Stimulated activated CD8-positive, alpha-beta memory T cell treated with anti-CD3 and anti-CD28 coated beads, Interleukin-15, amount 100 ng/mL, for 1 hour (primary cell): ENCODE results near the gene SP5.
"Not testable (repeated sequence)": the region's sequence is repeated elsewhere in the genome, so short reads cannot be mapped to it uniquely, and the experiment has no call there.

ENCODE experiments used
- DNase-seq: peaks from one replicate; pipeline ENCODE4 v3.0.0-alpha.2; 2020; ENCODE audit warnings: low read depth

The SP5 gene

DNA sequence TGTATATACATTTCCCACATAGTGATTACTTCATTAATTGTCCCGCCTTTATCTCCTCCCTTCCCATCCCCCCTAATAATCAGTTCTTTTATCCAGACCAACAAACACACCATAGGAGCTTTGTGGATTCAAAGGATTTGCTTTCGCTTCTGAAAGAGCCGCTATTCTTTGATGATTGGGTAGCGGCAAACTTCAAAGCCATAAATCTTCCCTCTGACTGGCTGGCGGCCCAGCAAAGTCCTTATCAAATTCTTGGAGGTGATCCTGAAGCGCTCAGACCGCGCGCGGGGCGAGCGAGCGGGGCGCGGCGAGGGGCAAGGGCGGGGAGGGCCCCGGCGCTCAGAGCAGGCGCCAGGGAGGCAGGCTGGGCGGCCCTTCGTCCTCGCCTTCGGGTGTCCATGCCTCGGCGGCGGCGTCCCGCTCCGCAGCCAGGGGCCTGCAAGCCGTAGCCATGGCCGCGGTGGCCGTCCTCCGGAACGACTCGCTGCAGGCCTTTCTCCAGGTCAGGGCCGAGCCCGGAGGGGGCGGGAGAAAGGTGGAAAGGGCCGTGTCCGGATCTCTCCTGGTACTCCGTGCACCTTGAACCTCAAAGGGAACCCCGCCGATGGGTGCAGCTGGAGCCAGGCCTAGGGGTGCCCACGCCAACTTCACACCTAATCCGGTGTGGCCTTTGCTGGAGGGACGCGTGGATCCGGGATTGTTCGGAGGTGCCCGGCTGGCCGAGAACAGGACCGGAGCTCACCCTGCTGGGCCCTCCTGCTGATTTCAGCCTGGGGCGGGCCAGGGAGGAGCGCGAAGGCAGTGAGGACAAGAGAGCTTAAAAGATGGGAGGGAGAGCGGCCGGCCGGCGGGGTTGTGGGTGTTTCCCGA lies at the start of gene SP5:
Gene SP5, plus strand, starts transcription at position 276 of the 870 bp plus-strand sequence. Its CDS starts 176 bp downstream, at position 452.
- DNase-seq = no peak

DNA sequence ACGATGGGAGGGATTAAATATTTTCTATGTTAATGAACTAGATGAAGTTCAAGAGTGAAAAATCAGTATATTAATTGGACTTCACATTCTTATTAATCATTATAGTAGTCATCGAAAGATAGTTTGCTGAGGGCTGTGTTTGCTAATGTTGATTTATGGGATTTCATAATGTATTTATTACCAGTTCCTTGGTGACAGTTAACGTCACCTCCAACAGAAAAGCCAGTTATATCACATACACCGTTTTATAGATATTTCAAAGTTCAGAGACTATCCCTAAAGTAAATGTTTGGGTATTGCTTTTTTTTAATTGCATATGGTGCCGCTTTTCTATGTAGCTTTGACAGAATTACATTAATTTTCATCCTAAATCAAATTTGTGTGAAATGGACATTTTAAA lies 49.4 kb upstream of the SP5 start:
- DNase-seq = no peak

DNA sequence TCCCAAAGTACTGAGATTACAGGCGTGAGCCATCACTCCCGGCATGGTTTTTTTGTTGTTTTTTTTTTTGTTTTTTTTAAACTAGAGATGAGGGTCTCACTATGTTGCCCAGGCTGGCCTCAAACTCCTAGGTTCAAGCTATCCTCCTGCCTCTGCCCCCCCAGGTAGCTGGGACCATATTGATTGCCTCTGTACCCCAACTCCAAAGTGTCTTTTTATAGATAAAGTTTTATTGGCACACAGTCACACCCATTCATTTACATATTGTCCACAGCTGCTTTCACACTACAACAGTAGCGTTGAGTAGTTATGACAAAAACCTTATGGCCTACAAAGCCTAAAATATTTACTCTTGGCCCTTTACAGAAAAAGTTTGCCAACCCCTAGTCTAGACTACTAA lies 45.2 kb upstream of the SP5 start:
- no peak for DNase-seq

DNA sequence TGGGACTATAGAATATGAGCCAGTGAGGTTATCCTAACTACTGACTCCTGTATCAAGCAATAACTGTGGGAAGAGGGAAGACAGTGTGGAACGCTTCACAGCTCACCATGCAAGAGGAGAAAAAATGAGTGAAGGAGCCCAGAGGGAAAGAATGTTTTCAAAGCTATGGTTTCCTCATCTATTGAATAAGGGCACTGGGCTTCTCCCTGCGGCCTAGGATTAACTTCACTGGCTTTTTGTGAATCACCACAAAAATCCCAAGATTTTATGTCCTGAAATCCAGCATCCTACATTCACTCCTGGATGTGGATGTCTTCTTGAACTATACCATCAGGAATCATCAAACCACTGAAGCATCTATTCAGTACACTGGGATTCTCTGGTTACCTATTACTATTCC lies 44.5 kb upstream of the SP5 start:
- no peak for DNase-seq

DNA sequence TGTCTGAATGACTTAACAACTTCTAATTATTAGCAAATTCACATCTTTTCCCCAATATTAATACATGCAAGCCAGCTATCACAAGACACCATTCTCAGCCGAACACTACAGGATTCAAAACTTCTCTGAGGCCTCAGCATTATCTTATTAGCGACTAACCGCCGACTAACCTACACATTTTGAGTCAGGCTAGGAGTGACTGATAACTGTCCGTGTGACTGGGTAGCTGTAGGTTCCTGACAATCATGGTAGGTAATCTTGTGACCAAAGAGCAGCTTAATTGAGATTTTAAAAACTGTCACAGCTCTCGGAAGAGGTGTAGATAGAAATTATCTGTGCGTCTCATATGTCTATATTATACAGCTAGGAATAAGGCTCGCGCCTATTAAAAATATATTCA lies 44.1 kb upstream of the SP5 start:
- DNase-seq = no peak

DNA sequence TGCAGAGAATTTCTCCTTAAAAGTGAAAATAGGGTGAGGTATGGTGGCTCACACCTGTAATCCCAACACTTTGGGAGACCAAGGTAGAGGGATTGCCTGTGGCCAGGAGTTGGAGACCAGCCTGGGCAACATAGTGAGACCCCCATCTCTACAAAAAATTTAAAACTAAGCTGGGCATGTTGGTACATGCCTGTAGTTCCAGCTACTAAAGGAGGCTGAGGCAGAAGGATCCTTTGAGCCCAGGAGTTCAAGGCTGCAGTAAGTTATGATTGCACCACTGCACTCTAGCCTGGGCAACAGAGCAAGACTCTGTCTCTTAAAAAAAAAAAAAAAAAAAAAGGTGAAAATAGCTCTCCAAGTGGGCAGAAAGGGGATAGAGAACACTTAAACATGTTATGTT lies 40.9 kb upstream of the SP5 start:
- not testable (repeated sequence) for DNase-seq

DNA sequence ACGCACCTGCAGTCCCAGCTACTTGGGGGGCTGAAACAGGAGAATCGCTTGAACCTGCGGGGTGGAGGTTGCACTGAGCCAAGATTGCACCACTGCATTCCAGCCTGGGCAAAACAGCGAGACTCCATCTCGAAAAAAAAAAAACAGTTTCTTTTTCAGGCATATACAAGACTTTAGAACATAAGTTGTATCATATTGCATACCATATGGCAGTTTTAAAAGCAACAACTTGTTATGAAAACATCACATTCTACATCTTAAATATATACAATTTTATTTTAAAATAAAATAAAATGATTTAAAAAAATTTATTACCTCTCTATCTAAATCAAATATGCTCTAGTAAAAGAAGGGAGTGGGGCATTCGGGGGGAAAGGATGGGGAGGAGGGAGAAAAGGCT lies 39.4 kb upstream of the SP5 start:
- DNase-seq = no peak

DNA sequence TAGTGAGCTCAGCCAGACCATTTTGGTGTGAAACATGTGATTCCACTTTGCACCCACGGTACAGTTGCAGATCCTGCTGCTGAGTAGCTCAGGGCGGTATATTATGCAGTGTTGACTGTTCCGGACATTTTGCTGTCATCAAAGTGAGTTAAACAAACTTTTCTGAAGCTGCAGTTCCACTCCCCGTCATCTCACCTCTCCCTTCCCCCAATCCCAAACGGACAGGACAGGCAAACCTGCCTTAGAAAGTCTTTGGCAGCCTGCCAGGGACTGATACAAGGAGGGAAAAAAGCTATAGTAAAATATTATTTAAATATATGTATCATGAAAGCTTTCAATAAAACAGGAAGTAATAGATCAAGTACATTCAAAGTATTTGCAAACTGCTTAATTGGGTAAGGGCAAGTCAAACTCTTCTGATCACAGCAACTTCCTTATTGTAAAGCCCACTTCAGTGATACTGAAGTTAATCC lies 35.5 kb upstream of the SP5 start:
- no peak for DNase-seq

DNA sequence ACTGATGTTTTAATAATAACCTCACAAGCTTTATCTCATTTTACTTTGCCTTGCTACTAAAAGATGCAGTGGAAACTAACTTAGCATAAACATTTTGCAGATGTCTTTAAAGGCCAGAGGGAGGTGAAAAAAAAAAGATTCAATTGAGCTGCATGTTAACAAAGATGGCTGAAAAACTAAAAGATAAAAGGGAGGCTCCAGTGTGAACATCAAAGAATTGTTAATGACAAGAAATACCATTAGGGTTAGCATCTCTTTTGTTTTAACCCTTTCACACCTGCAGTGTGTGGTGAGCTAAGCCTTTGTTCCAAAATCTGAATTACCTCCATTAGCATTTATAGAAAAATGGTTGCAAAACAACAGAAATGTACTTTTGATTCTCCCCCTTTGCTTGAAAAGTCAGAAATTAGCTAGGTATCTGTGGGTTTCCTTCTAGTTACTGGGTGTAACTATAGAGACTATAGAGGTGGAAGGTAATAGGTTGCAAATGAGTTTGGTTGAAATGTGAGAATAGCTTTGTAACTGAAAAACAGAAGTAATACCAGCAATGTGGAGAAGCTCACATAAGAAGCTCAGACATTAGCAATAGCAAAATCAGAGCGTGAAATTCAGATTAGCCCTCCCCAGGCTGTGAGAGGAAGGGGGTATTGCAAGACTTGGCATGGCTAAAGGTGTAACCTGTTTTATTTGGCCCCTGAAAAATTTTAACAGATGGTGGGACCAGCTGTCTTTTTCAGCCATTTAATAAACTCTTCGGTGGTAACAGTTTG lies 34.8 kb upstream of the SP5 start:
- no peak for DNase-seq

DNA sequence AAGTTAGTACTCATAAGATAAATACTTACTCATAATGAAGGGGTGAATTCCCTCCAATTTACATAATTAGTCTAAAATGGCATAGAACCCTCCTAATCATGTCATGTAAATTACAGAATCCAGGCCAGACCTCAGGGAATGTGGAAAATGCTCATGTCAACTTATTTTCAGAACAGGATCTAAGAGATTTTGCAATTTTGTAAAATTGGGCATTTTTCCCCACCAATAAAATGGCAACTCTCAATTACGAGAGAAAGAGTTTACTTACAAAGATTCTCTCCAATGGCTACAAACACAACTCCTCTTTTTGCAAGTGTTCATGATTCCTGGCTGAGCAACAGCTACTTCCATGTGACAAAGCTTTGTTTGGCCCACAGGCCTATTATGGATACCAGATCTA lies 33.8 kb upstream of the SP5 start:
- no peak for DNase-seq

DNA sequence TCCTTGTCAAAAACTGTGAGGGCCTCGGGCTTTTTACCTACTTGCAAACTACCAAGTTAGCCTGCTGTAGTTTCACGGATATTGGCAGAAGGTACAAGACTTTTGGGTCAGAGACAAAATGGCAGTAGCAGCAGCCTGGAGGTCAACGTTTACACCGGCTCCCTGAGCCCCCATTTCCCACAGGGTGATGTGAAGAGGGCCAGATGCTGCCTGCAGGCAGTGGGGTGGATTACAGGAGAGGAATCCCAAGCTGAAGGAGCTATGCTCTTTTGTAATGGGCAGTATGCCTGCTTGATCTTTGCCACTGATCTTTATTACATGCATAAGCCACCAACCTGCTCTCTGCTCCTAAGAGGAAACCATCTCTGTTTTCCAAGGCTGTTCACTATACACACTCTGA lies 29.5 kb upstream of the SP5 start:
- no peak for DNase-seq

DNA sequence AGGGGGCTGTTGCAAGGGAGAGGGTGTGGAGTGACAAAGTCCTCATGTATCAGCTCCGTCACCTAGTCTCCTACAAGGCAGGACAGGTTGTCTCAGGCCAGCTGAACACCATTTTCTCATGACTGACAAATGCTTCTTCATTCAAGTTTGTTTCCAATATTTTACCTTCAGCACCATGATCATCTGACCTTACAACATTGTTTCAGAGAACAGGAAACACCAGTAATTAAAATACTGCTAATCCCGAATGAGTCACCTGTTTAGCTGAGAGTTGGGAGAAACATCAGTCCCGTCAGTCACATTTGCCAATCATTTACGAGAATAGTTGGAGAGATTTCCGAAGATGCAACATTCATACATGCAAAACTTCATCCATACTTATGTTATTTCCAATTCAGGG lies 25.7 kb upstream of the SP5 start:
- no peak for DNase-seq

DNA sequence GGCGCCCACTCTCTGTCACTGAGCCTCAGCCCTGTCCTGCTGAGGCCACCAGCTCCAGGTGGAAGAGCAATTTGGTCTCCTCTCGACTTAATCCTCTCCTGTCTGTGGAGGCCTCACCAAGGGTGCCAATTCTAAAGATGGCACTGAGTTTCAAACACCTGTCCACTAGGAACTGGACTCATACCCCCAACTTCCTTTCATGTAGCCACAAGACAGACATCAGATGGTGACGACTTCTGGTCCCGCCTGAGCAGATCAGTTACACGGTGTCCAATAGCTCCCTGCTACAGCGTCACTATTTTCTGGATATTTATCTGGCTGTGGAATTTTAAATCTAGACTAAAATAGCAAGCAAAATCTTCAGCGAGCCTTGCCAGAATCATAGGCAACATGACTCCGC lies 24.5 kb upstream of the SP5 start:
- no peak for DNase-seq

DNA sequence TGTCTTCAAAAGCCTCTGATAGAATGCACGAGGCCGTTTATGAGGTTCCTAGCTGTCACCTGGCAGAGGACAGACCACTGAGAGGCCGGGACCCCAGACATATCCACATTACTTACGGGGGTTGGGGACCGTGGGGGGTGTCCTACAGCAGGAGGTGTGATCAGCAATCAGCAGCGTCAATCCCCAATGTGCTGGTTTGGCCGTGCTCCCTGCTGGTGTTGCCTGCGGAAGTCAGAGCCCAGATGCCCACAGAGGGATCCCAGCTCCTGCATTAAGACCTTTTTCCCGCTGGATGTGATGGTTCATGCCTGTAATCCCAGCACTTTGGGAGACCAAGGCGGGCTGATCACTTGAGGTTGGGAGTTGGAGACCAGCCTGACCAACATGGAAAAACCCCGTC lies 20.8 kb upstream of the SP5 start:
- no peak for DNase-seq

DNA sequence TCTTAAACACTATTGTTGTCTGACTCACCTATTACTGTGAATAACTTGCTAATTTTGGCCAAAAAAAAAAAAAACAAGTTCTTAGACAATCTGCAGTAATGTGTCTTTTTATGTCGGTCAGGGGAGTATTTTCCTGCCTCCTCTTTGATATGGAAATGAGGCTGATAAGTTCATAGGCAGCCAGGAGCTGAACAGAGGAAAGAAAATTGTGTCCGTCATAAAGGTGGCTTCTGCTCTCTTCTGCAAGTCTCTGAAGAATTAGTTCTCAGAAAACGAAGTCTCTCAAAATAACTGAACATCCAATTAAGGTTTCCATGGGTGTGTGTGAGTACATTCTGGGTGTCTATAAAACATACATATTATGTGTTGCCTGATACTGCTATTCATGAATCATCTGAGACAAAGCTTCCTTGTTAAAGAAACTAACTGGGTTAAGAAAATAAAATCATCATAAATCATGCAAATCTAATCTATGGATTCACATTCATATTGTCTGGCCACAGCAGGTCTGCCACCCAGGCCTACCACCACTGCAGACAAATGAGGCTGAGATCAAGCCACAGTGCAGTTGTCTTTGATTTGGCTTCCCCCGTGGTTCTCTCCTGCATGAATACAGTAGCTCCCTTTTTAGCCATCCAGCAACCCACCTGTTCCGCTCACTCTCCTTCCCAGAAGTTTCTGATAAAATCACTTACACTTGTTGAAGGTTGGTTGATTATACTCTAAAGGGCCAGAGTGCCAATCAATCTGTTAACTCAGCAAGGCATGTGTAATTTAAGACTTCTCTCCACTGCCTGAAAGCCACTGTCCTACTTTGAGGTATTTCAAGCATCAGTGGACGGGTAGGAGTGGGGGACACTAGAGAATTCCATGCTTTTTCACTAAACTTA lies 19.4 kb upstream of the SP5 start:
- DNase-seq = no peak

DNA sequence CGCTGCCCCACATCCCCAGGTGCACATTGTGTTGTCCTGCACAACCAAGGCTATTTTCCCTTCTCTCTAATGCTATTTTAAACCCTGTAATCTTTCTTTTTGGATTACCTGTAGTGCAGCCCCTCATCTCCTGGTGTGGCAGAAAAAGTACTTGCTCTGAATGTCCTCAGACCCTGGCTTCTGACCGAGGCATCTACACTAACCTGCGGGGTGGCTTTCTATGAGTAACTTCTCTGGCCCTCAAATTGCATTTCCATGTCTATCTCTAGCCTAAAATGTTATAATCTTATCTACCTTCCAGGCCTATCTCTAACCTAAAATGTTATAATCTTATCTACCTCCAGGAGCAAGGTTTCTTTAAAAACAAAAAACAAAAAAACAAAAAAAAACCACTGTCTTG lies 18.2 kb upstream of the SP5 start:
- no peak for DNase-seq

DNA sequence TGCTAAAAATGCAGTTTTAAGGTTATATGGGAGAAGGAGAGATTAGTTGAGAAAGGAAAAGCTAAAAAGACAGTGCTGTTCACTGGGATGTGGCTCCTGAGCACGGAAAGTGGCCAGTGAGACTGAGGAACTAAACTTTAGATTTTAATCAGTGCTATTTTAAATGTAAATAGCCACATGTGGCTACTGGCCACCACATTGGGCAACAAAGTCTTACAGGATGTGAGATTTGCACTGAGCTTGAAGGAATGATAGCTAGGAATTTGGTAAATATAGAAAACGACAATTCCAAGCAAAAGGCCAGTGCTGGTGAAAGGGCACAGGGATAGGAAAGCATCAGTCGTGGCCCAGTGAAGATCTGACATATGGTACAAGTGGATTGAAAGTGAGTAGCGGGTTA lies 14.1 kb upstream of the SP5 start:
- no peak for DNase-seq

DNA sequence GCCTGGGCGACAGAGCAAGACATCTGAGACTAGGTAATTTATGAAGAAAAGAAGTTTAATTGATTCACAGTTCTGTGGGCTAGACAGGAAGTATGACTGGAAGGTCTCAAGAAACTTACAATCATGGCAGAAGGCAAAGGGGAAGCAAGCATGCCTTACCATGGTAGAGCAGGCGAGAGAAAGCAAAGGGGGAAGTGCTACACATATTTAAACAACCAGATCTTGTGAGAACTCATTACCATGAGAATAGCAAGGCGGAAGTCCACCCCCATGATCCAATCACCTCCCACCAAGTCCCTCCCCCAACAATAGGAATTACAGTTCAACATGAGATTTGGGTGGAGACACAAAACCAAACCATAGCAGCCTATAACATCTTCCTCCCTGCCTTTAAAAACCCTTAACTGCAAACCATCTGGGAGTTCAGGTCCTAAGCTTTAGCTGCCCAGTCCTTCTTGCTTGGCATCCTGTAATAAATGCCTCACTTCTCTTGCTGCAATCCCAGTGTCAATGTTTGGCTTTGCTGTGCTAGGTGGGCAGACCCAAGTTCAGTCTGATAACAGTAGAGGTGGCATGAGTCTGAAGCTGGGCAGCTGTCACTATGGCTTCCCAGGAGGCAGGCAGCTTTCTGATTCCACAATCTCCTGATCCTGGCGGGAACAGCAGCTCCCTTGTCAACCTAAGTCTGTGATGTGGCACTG lies 11.2 kb upstream of the SP5 start:
- no peak for DNase-seq

DNA sequence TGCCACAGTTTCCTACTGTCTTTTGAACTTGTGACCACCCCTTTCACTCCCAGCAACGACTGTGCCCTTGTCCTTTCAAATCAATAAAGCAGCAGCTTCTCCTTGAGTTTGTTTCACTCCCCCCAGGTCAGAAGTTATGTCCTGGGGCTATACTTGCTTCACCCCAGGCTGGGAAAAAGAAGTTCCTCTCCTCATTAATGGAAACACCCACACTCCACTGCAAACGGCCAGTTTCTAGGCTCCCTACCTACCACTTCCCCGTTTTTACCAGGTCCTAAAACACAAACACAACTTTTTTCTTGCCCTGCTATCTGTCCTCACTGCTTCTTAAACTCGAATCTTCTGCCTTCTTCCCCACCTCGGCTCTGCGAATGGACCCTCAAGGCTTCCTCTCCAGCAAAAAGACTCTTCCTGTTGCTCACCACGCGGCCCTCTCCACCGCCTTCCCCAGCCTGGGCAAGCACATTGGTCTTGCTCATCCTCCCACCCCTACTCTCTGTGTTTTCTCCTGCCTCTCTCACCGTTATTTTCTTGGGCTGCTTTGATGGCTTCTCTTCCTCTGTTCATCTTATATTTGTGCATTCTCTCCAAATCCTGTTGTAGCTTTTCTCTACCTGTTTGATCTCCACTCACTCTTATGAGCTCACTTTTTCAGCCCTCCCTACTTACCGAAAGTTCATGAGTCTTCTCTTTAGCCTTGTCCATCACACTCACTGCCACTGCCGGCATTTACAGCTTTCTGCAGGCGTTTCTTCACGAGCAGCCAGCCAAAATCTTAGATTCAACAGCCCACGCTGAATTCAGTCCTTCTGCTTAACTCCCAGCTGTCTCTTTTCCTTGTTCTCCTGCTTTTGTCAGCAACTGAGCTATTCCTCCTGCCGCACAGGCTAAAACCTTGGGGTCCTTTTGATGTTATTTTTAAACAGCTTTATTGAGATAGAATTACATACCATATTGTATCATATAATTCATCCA lies 7.0 kb upstream of the SP5 start:
- DNase-seq = no peak

DNA sequence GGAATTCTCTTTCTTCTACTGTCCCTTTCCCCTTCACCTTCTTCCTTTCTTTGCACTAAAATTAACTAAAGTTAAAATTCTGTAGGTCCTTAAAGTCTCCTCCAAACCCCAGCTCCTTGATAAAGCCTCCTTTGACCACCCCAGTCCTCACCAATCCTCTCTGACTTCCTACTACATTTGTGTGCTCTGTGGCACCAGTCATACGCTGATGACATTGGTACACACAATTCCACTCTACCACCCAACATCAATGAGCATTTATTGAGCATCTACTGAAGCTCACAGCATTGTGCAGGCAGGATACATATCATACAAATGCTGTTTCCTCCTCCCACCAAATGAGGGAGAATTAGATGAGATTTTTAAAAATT lies 4.5 kb upstream of the SP5 start:
- DNase-seq = no peak
